ENCODE results near the gene MATCAP1.

DNA sequence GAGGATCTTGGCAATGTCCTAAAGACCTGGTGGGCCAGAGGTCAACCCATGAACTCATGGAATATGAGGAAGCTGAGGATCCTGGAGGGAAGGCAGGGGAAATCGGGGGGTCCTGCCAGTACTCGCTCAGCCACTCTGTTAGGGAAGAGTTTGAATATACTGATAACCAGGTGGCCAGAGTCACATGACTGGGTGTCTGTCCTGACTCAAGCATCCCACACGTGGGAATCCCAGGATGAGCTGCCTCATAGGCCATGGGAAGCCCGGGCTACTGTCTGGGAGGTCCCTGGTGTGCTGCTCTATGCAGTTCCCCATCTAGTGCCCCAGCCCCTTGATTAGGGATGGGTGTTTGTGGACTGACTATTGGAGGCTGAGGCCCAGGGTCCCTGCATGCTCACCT, 4.6 kb upstream of the MATCAP1 start:
- TF ChIP-seq, protein P1, sequence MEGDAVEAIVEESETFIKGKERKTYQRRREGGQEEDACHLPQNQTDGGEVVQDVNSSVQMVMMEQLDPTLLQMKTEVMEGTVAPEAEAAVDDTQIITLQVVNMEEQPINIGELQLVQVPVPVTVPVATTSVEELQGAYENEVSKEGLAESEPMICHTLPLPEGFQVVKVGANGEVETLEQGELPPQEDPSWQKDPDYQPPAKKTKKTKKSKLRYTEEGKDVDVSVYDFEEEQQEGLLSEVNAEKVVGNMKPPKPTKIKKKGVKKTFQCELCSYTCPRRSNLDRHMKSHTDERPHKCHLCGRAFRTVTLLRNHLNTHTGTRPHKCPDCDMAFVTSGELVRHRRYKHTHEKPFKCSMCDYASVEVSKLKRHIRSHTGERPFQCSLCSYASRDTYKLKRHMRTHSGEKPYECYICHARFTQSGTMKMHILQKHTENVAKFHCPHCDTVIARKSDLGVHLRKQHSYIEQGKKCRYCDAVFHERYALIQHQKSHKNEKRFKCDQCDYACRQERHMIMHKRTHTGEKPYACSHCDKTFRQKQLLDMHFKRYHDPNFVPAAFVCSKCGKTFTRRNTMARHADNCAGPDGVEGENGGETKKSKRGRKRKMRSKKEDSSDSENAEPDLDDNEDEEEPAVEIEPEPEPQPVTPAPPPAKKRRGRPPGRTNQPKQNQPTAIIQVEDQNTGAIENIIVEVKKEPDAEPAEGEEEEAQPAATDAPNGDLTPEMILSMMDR (IDR thresholded peaks at IDR 0.05; ENCODE audit: borderline replicate concordance, extremely low read depth, low read length, poor library complexity, severe bottlenecking), result no peak
- TF ChIP-seq EZH2 (IDR thresholded peaks at IDR 0.05; ENCODE audit: borderline replicate concordance, low read depth, low read length, severe bottlenecking), result no peak
